ENCODE measurements around the gene ERV3-1. TPM values are rescaled to one million over a fixed set of nuclear protein-coding genes. Genes with fewer than 3 reads are reported as not detected.

The ERV3-1 gene
- polyA plus RNA-seq, 1 experiment: 19.3 TPM

DNA sequence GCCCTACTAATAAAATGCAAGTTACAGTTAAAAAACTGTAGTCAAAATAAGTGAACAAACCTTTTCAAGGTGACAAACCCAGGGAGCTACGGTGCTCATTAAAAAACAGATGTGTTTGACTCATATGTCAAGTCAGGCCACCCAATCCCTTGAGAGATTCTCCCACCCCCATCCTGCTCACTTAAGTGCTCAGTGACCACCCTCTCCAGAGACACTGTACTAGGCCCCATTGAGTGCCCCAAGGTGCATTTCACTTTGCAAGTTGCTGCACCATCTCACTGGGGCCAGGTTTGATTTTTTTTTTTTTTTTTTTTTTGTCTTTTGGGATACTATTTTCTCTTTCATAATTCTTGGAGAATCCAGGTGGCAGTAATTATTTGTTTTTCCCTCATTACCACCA lies 1.9 kb downstream of the ERV3-1 start:
- TF ChIP-seq, protein P1, sequence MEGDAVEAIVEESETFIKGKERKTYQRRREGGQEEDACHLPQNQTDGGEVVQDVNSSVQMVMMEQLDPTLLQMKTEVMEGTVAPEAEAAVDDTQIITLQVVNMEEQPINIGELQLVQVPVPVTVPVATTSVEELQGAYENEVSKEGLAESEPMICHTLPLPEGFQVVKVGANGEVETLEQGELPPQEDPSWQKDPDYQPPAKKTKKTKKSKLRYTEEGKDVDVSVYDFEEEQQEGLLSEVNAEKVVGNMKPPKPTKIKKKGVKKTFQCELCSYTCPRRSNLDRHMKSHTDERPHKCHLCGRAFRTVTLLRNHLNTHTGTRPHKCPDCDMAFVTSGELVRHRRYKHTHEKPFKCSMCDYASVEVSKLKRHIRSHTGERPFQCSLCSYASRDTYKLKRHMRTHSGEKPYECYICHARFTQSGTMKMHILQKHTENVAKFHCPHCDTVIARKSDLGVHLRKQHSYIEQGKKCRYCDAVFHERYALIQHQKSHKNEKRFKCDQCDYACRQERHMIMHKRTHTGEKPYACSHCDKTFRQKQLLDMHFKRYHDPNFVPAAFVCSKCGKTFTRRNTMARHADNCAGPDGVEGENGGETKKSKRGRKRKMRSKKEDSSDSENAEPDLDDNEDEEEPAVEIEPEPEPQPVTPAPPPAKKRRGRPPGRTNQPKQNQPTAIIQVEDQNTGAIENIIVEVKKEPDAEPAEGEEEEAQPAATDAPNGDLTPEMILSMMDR (IDR thresholded peaks at IDR 0.05; ENCODE audit: low read depth, low read length): no peak
- H3K4me3 ChIP-seq (ENCODE audit: low read depth, low read length): no peak overlapping the region
- CTCF ChIA-PET: interaction anchor here (0.6 kb wide), 1 partner anchor 48 kb away, joined by 5 read pairs; no protein-coding TSS in a partner anchor

GRCh38 chr7:65002972-65003585 lies 3.4 kb downstream of the ERV3-1 start:
- TF ChIP-seq, protein P1 (IDR thresholded peaks at IDR 0.05; ENCODE audit: low read depth, low read length): no peak
- ChIA-PET POLR2A (no interaction called here), CTCF (no interaction called here)
- Histone ChIP-seq H3K27ac (ENCODE audit: low read depth, low read length) (no peak overlapping the region), H3K4me3 (ENCODE audit: low read depth, low read length) (no peak overlapping the region), H3K27me3 (ENCODE audit: control insufficient read depth, insufficient read depth, low read length) (no peaks in the 10 kb centered on the region), H3K9me3 (ENCODE audit: control insufficient read depth, insufficient read depth, low read length) (peaks cover 33% of the 10 kb centered on the region)
- DNase-seq (ENCODE audit: low read depth, low spot score): no peak

More for the DNA sequence above, 1.9 kb downstream of the ERV3-1 start:
- Histone ChIP-seq H3K27ac (ENCODE audit: low read depth, low read length) (no peak overlapping the region), H3K9me3 (ENCODE audit: control insufficient read depth, insufficient read depth, low read length) (peaks cover 23% of the 10 kb centered on the region), H3K27me3 (ENCODE audit: control insufficient read depth, insufficient read depth, low read length) (no peaks in the 10 kb centered on the region)
- POLR2A ChIA-PET: no interaction called here
- DNase-seq (ENCODE audit: low read depth, low spot score): no peak

- Histone ChIP-seq H3K4me3 (ENCODE audit: low read depth, low read length) (no peak overlapping the region), H3K9me3 (ENCODE audit: control insufficient read depth, insufficient read depth, low read length) (peaks cover 49% of the 10 kb centered on the region), H3K27ac (ENCODE audit: low read depth, low read length) (no peak overlapping the region), H3K27me3 (ENCODE audit: control insufficient read depth, insufficient read depth, low read length) (no peaks in the 10 kb centered on the region)
- TF ChIP-seq, protein P1 (IDR thresholded peaks at IDR 0.05; ENCODE audit: low read depth, low read length): no peak
- no peak for DNase-seq (ENCODE audit: low read depth, low spot score)
- ChIA-PET POLR2A (no interaction called here), CTCF (no interaction called here)
These were observed 5.1 kb downstream of the ERV3-1 start for GRCh38 chr7:65001291-65001814.

DNA sequence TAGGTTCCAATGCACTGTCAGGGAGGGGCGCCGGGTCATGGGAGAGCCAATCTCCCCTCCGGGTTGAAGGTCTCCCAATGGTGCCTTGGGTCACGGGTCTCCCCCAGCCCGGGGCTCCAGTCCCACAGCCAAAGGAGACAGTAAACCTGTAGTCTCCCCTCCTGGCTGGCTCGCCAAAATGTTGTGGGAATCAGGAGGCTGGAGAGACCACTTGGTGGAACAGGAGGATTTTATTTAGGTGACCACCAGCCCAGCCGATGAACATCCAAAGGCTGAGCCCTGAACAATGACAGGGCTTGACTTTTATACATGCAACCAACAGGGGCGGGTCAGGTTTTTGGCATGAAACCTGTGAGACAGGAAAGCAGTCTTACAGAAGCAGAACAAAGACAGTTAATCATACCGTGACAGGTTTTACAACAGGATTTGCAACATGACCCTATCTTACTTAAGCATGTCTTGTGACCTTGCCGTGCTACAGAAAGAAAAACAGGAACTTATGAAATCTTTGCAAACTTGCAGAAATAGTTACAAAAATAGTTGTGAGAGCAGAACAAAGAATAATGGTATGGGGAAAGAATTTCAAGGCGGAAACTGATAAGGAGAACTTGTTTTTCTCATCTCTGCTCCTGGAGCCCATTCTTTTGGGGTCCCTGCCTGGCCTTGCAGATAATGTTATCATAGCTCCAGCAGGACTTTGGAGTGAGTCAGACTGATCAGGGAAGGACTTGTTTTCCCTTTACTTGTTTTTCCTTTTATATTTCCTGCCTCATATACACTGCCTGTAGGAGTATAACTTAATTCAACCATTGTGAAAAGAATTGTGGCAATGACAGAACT lies 7.1 kb downstream of the ERV3-1 start:
- no peak overlapping the region for H3K4me3 ChIP-seq (ENCODE audit: low read depth, low read length)
- DNase-seq (ENCODE audit: low read depth, low spot score): no peak
- TF ChIP-seq, protein P1 (IDR thresholded peaks at IDR 0.05; ENCODE audit: low read depth, low read length): no peak
- POLR2A ChIA-PET: no interaction called here
- H3K9me3 ChIP-seq (ENCODE audit: control insufficient read depth, insufficient read depth, low read length): peaks cover 69% of the 10 kb centered on the region
- no peak overlapping the region for H3K27ac ChIP-seq (ENCODE audit: low read depth, low read length)
- CTCF ChIA-PET: no interaction called here
- H3K27me3 ChIP-seq (ENCODE audit: control insufficient read depth, insufficient read depth, low read length): peaks cover 2% of the 10 kb centered on the region

DNA sequence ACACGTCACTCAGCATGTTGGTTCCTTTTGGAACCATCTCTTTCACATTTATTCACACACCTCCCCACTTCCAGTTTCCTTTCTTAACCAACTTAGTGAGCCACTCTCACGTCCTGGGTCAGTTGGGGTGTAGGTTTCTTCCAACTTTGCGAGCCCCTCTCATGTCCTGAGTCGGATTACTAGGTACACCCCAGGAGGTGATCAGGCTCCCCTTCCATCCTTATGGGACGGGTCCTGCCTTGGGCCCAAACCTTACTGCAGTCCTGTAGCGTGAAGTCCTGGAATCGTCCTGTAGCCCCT lies 7.7 kb downstream of the ERV3-1 start:
- POLR2A ChIA-PET: no interaction called here
- H3K27ac ChIP-seq (ENCODE audit: low read depth, low read length): no peak overlapping the region
- TF ChIP-seq, protein P1 (IDR thresholded peaks at IDR 0.05; ENCODE audit: low read depth, low read length): no peak
- peaks cover 67% of the 10 kb centered on the region for H3K9me3 ChIP-seq (ENCODE audit: control insufficient read depth, insufficient read depth, low read length)
- DNase-seq (ENCODE audit: low read depth, low spot score): no peak
- H3K4me3 ChIP-seq (ENCODE audit: low read depth, low read length): no peak overlapping the region
- CTCF ChIA-PET: no interaction called here
- peaks cover 2% of the 10 kb centered on the region for H3K27me3 ChIP-seq (ENCODE audit: control insufficient read depth, insufficient read depth, low read length)
